HG02763 (cell line): ENCODE measurements around the gene GAPDH.
"Not testable (repeated sequence)": the region's sequence is repeated elsewhere in the genome, so short reads cannot be mapped to it uniquely, and the experiment has no call there.

ENCODE experiments used
- ATAC-seq: cut with Tn5 transposase; IDR thresholded peaks from one replicate; pipeline ENCODE4 v1.9.1; 2021; ENCODE audit warnings: mild to moderate bottlenecking, moderate library complexity; ENCODE audit not compliant: unreplicated experiment

The GAPDH gene

GRCh38 chr12:6558014-6558760 lies 23.9 kb downstream of the GAPDH start:
- ATAC-seq, result not testable (repeated sequence)

GRCh38 chr12:6559500-6559899 lies 25.2 kb downstream of the GAPDH start:
- ATAC-seq, result no peak

- ATAC-seq, result no peak
Measured at GRCh38 chr12:6560501-6561205, 26.3 kb downstream of the GAPDH start.

- ATAC-seq, result no peak
Measured at GRCh38 chr12:6562881-6563280, 28.6 kb downstream of the GAPDH start.

GRCh38 chr12:6563448-6564050 lies 29.2 kb downstream of the GAPDH start:
- ATAC-seq, result no peak

- no peak for ATAC-seq
Measured at GRCh38 chr12:6567112-6567670, 32.9 kb downstream of the GAPDH start.

- ATAC-seq, result no peak
Measured at GRCh38 chr12:6569312-6569711, 35.0 kb downstream of the GAPDH start.

- no peak for ATAC-seq
Measured at GRCh38 chr12:6569786-6570185, 35.5 kb downstream of the GAPDH start.

- ATAC-seq, result no peak
Measured at GRCh38 chr12:6570264-6570887, 36.1 kb downstream of the GAPDH start.

- no peak for ATAC-seq
Measured at GRCh38 chr12:6573001-6573400, 38.7 kb downstream of the GAPDH start.

- ATAC-seq, result no peak
Measured at GRCh38 chr12:6574576-6575295, 40.4 kb downstream of the GAPDH start.

- no peak for ATAC-seq
Measured at GRCh38 chr12:6575648-6576047, 41.3 kb downstream of the GAPDH start.

GRCh38 chr12:6582196-6582595 lies 47.9 kb downstream of the GAPDH start:
- no peak for ATAC-seq

- ATAC-seq, result no peak
Measured at GRCh38 chr12:6582959-6583358, 48.6 kb downstream of the GAPDH start.

- ATAC-seq, result no peak
Measured at GRCh38 chr12:6584293-6584692, 50.0 kb downstream of the GAPDH start.

- not testable (repeated sequence) for ATAC-seq
Measured at GRCh38 chr12:6586569-6586968, 52.3 kb downstream of the GAPDH start.
